ENCODE data around the gene RNF168. TPM values are rescaled to one million over a fixed set of nuclear protein-coding genes. Genes with fewer than 3 reads are reported as not detected.

The RNF168 gene
- total and polyA plus RNA-seq, 2 donors (not counting 1 experiment from before 2014, with no cell fraction given): 3.4 to 42.7 TPM

DNA sequence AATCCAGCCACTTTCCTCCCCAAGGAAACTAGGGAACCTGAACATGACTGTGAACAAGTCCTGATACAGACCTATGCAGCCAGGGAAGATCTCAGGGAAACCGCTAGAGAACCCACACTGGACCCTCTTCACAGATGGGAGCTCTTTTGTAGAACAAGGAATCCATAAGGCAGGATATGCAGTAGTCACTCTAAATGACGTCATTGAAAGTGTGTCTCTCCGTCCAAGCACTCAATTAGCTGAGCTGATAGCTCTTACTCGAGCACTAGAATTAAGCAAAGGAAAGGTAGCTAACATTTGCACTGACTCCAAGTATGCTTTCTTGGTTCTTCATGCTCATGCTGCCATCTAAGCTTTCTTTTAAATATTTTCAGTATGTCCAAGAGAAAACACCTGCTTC, 21.6 kb upstream of the RNF168 start:
- H3K4me1 Mint-ChIP-seq: peaks cover 7% of the 10 kb centered on the region
- no peak for DNase-seq
- H3K79me2 ChIP-seq (ENCODE audit: control insufficient read depth, insufficient read depth, low read length): no peaks in the 10 kb centered on the region
- no peak overlapping the region for H3K4me3 ChIP-seq (ENCODE audit: control extremely low read depth in 1 of 5, extremely low read depth in 1 of 5, insufficient read depth in 1 of 5, low read depth in 2 of 5, low read length in 4 of 5)
- H3K9me3 Mint-ChIP-seq (ENCODE audit: insufficient read depth): peaks cover 19% of the 10 kb centered on the region
- H3K36me3 ChIP-seq (replicated peaks in 1 of 2; ENCODE audit: control extremely low read depth in 1 of 2, control insufficient read depth in 1 of 2, extremely low read depth in 1 of 2, insufficient read depth in 2 of 2, low read length in 1 of 2): no peaks in the 10 kb centered on the region
- H3K9ac ChIP-seq (ENCODE audit: low read length): no peak overlapping the region
- peaks cover 6 to 8% of the 10 kb centered on the region in 2 donors for H3K4me1 ChIP-seq (ENCODE audit: control insufficient read depth in 2 of 2, insufficient read depth in 2 of 2, low read length in 2 of 2)
- H3K9me3 ChIP-seq (ENCODE audit: control extremely low read depth in 1 of 3, control insufficient read depth in 2 of 3, insufficient read depth in 1 of 3, low read length in 2 of 3): peaks cover 1 to 48% (median 22%) of the 10 kb centered on the region in 3 donors
- no peak overlapping the region for H3K4me3 Mint-ChIP-seq
- no peak for ATAC-seq (ENCODE audit: low read depth)
- H3K27ac Mint-ChIP-seq: no peak overlapping the region
- no peaks in the 10 kb centered on the region for H4K20me1 ChIP-seq (ENCODE audit: control insufficient read depth, insufficient read depth, low read length, poor library complexity, severe bottlenecking)
- WGBS (ENCODE audit: insufficient coverage): 84% methylated on average over 3 of the region's 4 CpGs
- H3K27me3 Mint-ChIP-seq: no peaks in the 10 kb centered on the region
- H3K4me2 ChIP-seq (replicated peaks; ENCODE audit: low read depth, low read length, poor library complexity, severe bottlenecking): no peak overlapping the region
- H2AFZ ChIP-seq (ENCODE audit: insufficient read depth, low read depth, low read length, poor library complexity, severe bottlenecking): no peak overlapping the region
- peaks cover 0 to 2% (median 0%) of the 10 kb centered on the region in 4 experiments for H3K27me3 ChIP-seq (replicated peaks in 1 of 4; ENCODE audit: control extremely low read depth in 1 of 4, control insufficient read depth in 3 of 4, insufficient read depth in 4 of 4, low read length in 3 of 4)
- TF ChIP-seq EZH2 (IDR thresholded peaks at IDR 0.05; ENCODE audit: borderline replicate concordance, insufficient read depth, low read depth, low read length, poor library complexity, severe bottlenecking): no peak
- ChIA-PET POLR2A (no interaction called here), CTCF (interaction anchor here (1.3 kb wide), 1 partner anchor 11 kb away, joined by 3 read pairs; no protein-coding TSS in a partner anchor)
- intact Hi-C loops (cut with micrococcal nuclease): loop anchor here (5.0 kb wide), 1 partner anchor 273 kb away; no protein-coding TSS in a partner anchor
- H3K27ac ChIP-seq (ENCODE audit: low read length in 2 of 2): no peak overlapping the region

DNA sequence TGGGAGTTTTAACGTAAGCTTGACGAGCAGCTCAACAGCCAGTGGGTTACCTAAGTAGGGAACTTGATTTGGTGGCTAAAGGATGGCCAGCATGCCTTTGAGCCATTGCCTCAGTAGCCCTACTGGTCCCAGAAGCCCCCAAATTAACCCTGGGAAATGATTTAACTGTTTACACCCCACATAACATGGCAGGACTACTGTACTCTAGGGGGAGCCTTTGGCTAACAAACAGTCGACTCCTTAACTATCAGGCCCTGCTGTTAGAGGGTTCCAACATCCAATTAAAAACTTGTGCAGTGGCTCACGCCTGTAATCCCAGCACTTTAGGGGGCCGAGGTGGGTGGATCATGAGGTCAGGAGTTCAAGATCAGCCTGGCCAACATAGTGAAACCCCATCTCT, 21.0 kb upstream of the RNF168 start:
- Histone ChIP-seq H3K9ac (ENCODE audit: low read length) (no peak overlapping the region), H3K4me1 (ENCODE audit: control insufficient read depth in 2 of 2, insufficient read depth in 2 of 2, low read length in 2 of 2) (peaks cover 6 to 8% of the 10 kb centered on the region in 2 donors), H3K27me3 (replicated peaks in 1 of 4; ENCODE audit: control extremely low read depth in 1 of 4, control insufficient read depth in 3 of 4, insufficient read depth in 4 of 4, low read length in 3 of 4) (peaks cover 0 to 2% (median 0%) of the 10 kb centered on the region in 4 experiments), H4K20me1 (ENCODE audit: control insufficient read depth, insufficient read depth, low read length, poor library complexity, severe bottlenecking) (no peaks in the 10 kb centered on the region), H3K4me2 (replicated peaks; ENCODE audit: low read depth, low read length, poor library complexity, severe bottlenecking) (no peak overlapping the region), H3K36me3 (replicated peaks in 1 of 2; ENCODE audit: control extremely low read depth in 1 of 2, control insufficient read depth in 1 of 2, extremely low read depth in 1 of 2, insufficient read depth in 2 of 2, low read length in 1 of 2) (no peaks in the 10 kb centered on the region), H2AFZ (ENCODE audit: insufficient read depth, low read depth, low read length, poor library complexity, severe bottlenecking) (no peak overlapping the region), H3K9me3 (ENCODE audit: control extremely low read depth in 1 of 3, control insufficient read depth in 2 of 3, insufficient read depth in 1 of 3, low read length in 2 of 3) (peaks cover 1 to 54% (median 28%) of the 10 kb centered on the region in 3 donors), H3K79me2 (ENCODE audit: control insufficient read depth, insufficient read depth, low read length) (no peaks in the 10 kb centered on the region), H3K27ac (ENCODE audit: low read length in 2 of 2) (no peak overlapping the region), H3K4me3 (ENCODE audit: control extremely low read depth in 1 of 5, extremely low read depth in 1 of 5, insufficient read depth in 1 of 5, low read depth in 2 of 5, low read length in 4 of 5) (no peak overlapping the region)
- DNase-seq (no peak), ATAC-seq (ENCODE audit: low read depth) (no peak)
- TF ChIP-seq, protein P1, sequence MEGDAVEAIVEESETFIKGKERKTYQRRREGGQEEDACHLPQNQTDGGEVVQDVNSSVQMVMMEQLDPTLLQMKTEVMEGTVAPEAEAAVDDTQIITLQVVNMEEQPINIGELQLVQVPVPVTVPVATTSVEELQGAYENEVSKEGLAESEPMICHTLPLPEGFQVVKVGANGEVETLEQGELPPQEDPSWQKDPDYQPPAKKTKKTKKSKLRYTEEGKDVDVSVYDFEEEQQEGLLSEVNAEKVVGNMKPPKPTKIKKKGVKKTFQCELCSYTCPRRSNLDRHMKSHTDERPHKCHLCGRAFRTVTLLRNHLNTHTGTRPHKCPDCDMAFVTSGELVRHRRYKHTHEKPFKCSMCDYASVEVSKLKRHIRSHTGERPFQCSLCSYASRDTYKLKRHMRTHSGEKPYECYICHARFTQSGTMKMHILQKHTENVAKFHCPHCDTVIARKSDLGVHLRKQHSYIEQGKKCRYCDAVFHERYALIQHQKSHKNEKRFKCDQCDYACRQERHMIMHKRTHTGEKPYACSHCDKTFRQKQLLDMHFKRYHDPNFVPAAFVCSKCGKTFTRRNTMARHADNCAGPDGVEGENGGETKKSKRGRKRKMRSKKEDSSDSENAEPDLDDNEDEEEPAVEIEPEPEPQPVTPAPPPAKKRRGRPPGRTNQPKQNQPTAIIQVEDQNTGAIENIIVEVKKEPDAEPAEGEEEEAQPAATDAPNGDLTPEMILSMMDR (IDR thresholded peaks at IDR 0.05): no peak
- TF ChIP-seq EZH2 (IDR thresholded peaks at IDR 0.05; ENCODE audit: borderline replicate concordance, insufficient read depth, low read depth, low read length, poor library complexity, severe bottlenecking): no peak
- 67% methylated on average over 1 of the region's 5 CpGs for WGBS (ENCODE audit: insufficient coverage)
- Mint-ChIP-seq H3K27ac (no peak overlapping the region), H3K27me3 (no peaks in the 10 kb centered on the region), H3K4me3 (no peak overlapping the region), H3K9me3 (ENCODE audit: insufficient read depth) (peaks cover 22% of the 10 kb centered on the region), H3K4me1 (peaks cover 7% of the 10 kb centered on the region)
- intact Hi-C loops (cut with micrococcal nuclease): no loop called here
- ChIA-PET POLR2A (no interaction called here), CTCF (interaction anchor here (0.6 to 1.6 kb wide), 3 partner anchors 10 to 452 kb away, joined by 3 read pairs; no protein-coding TSS in a partner anchor)

Data from B cell (primary cell).